Mucosa of stomach (tissue), 1 donor: ENCODE measurements around the gene ELMO1.

ENCODE experiments used
- H3K27me3 ChIP-seq: one replicate; pipeline ENCODE4 v1.7.0; 2013; ENCODE audit warnings: mild to moderate bottlenecking, low read length; ENCODE audit not compliant: control insufficient read depth, insufficient read depth
- H3K36me3 ChIP-seq: one replicate; pipeline ENCODE4 v1.7.0; 2013; ENCODE audit warnings: low read length; ENCODE audit not compliant: control insufficient read depth, insufficient read depth
- H3K4me1 ChIP-seq: one replicate; pipeline ENCODE4 v1.7.0; 2013; ENCODE audit warnings: mild to moderate bottlenecking, low read length; ENCODE audit not compliant: control insufficient read depth, insufficient read depth
- H3K4me3 ChIP-seq: one replicate; pipeline ENCODE4 v1.7.0; 2013; ENCODE audit warnings: low read length
- H3K9ac ChIP-seq: one replicate; pipeline ENCODE4 v1.7.0; 2013; ENCODE audit warnings: mild to moderate bottlenecking, low read length, moderate library complexity
- H3K9me3 ChIP-seq: one replicate; pipeline ENCODE4 v1.7.0; 2013; ENCODE audit warnings: mild to moderate bottlenecking, low read length, moderate library complexity; ENCODE audit not compliant: control insufficient read depth
- donor health status: Pancreatic carcinoma.

ELMO1 gene

GRCh38 chr7:37251222-37251621 lies 197.4 kb downstream of the ELMO1 start:
- Histone ChIP-seq H3K9me3 (no peaks in the 10 kb centered on the region), H3K4me1 (no peaks in the 10 kb centered on the region), H3K9ac (no peak overlapping the region), H3K36me3 (no peaks in the 10 kb centered on the region), H3K4me3 (no peak overlapping the region), H3K27me3 (no peaks in the 10 kb centered on the region)

GRCh38 chr7:37249240-37249639 lies 199.4 kb downstream of the ELMO1 start:
- Histone ChIP-seq H3K4me1 (no peaks in the 10 kb centered on the region), H3K4me3 (no peak overlapping the region), H3K36me3 (no peaks in the 10 kb centered on the region), H3K9ac (no peak overlapping the region), H3K9me3 (no peaks in the 10 kb centered on the region), H3K27me3 (no peaks in the 10 kb centered on the region)

GRCh38 chr7:37248396-37248861 lies 200.2 kb downstream of the ELMO1 start:
- H3K9ac ChIP-seq: no peak overlapping the region
- H3K27me3 ChIP-seq: no peaks in the 10 kb centered on the region

GRCh38 chr7:37247861-37248260 lies 200.8 kb downstream of the ELMO1 start:
- Histone ChIP-seq H3K27me3 (no peaks in the 10 kb centered on the region), H3K36me3 (no peaks in the 10 kb centered on the region), H3K9me3 (no peaks in the 10 kb centered on the region), H3K4me3 (no peak overlapping the region), H3K4me1 (no peaks in the 10 kb centered on the region), H3K9ac (no peak overlapping the region)

More at GRCh38 chr7:37248396-37248861, 200.2 kb downstream of the ELMO1 start:
- Histone ChIP-seq H3K36me3 (no peaks in the 10 kb centered on the region), H3K4me3 (no peak overlapping the region), H3K9me3 (no peaks in the 10 kb centered on the region), H3K4me1 (no peaks in the 10 kb centered on the region)

- Histone ChIP-seq H3K9me3 (no peaks in the 10 kb centered on the region), H3K27me3 (no peaks in the 10 kb centered on the region), H3K36me3 (no peaks in the 10 kb centered on the region), H3K4me1 (no peaks in the 10 kb centered on the region), H3K4me3 (no peak overlapping the region), H3K9ac (no peak overlapping the region)
These were observed 203.1 kb downstream of the ELMO1 start for GRCh38 chr7:37245590-37245989.

- Histone ChIP-seq H3K27me3 (no peaks in the 10 kb centered on the region), H3K9me3 (no peaks in the 10 kb centered on the region), H3K4me3 (no peak overlapping the region), H3K4me1 (no peaks in the 10 kb centered on the region), H3K9ac (no peak overlapping the region), H3K36me3 (no peaks in the 10 kb centered on the region)
These were observed 211.8 kb downstream of the ELMO1 start for GRCh38 chr7:37236906-37237305.

- Histone ChIP-seq H3K9me3 (no peaks in the 10 kb centered on the region), H3K9ac (no peak overlapping the region), H3K4me3 (no peak overlapping the region)
These were observed 212.9 kb downstream of the ELMO1 start for GRCh38 chr7:37235813-37236212.

GRCh38 chr7:37234928-37235327 lies 213.7 kb downstream of the ELMO1 start:
- Histone ChIP-seq H3K9me3 (no peaks in the 10 kb centered on the region), H3K36me3 (no peaks in the 10 kb centered on the region), H3K4me3 (no peak overlapping the region), H3K27me3 (no peaks in the 10 kb centered on the region), H3K9ac (no peak overlapping the region), H3K4me1 (no peaks in the 10 kb centered on the region)

More at GRCh38 chr7:37235813-37236212, 212.9 kb downstream of the ELMO1 start:
- Histone ChIP-seq H3K4me1 (no peaks in the 10 kb centered on the region), H3K27me3 (no peaks in the 10 kb centered on the region), H3K36me3 (no peaks in the 10 kb centered on the region)

- Histone ChIP-seq H3K4me1 (no peaks in the 10 kb centered on the region), H3K9ac (no peak overlapping the region), H3K27me3 (no peaks in the 10 kb centered on the region), H3K4me3 (no peak overlapping the region), H3K9me3 (no peaks in the 10 kb centered on the region), H3K36me3 (no peaks in the 10 kb centered on the region)
These were observed 214.3 kb downstream of the ELMO1 start for GRCh38 chr7:37234334-37234733.

- H3K4me3 ChIP-seq: no peak overlapping the region
- H3K9me3 ChIP-seq: no peaks in the 10 kb centered on the region
- no peaks in the 10 kb centered on the region for H3K27me3 ChIP-seq
- H3K36me3 ChIP-seq: no peaks in the 10 kb centered on the region
- H3K4me1 ChIP-seq: no peaks in the 10 kb centered on the region
- no peak overlapping the region for H3K9ac ChIP-seq
These were observed 217.1 kb downstream of the ELMO1 start for GRCh38 chr7:37231613-37232012.

- Histone ChIP-seq H3K27me3 (no peaks in the 10 kb centered on the region), H3K9ac (no peak overlapping the region), H3K36me3 (no peaks in the 10 kb centered on the region), H3K4me3 (no peak overlapping the region), H3K4me1 (no peaks in the 10 kb centered on the region), H3K9me3 (no peaks in the 10 kb centered on the region)
These were observed 218.4 kb downstream of the ELMO1 start for GRCh38 chr7:37230221-37230620.

GRCh38 chr7:37229381-37229780 lies 219.3 kb downstream of the ELMO1 start:
- H3K27me3 ChIP-seq: no peaks in the 10 kb centered on the region
- H3K9me3 ChIP-seq: no peaks in the 10 kb centered on the region
- no peak overlapping the region for H3K4me3 ChIP-seq
- no peaks in the 10 kb centered on the region for H3K4me1 ChIP-seq
- no peak overlapping the region for H3K9ac ChIP-seq
- no peaks in the 10 kb centered on the region for H3K36me3 ChIP-seq

- no peaks in the 10 kb centered on the region for H3K36me3 ChIP-seq
- H3K9ac ChIP-seq: no peak overlapping the region
- no peaks in the 10 kb centered on the region for H3K4me1 ChIP-seq
- H3K4me3 ChIP-seq: no peak overlapping the region
- H3K9me3 ChIP-seq: no peaks in the 10 kb centered on the region
- H3K27me3 ChIP-seq: no peaks in the 10 kb centered on the region
These were observed 223.2 kb downstream of the ELMO1 start for GRCh38 chr7:37225285-37225969.
